GM19239 (cell line): ENCODE measurements around the gene PAX7.

Experiments
- DNase-seq: peaks from one replicate; pipeline ENCODE4 v3.0.0; 2011; ENCODE audit warnings: low spot score; ENCODE audit not compliant: insufficient read length
- FAIRE-seq: peaks from 2 replicates; lab custom pipeline; 2011; peaks lifted over from hg19 to GRCh38; lab: Jason Lieb, UNC

Gene PAX7

DNA sequence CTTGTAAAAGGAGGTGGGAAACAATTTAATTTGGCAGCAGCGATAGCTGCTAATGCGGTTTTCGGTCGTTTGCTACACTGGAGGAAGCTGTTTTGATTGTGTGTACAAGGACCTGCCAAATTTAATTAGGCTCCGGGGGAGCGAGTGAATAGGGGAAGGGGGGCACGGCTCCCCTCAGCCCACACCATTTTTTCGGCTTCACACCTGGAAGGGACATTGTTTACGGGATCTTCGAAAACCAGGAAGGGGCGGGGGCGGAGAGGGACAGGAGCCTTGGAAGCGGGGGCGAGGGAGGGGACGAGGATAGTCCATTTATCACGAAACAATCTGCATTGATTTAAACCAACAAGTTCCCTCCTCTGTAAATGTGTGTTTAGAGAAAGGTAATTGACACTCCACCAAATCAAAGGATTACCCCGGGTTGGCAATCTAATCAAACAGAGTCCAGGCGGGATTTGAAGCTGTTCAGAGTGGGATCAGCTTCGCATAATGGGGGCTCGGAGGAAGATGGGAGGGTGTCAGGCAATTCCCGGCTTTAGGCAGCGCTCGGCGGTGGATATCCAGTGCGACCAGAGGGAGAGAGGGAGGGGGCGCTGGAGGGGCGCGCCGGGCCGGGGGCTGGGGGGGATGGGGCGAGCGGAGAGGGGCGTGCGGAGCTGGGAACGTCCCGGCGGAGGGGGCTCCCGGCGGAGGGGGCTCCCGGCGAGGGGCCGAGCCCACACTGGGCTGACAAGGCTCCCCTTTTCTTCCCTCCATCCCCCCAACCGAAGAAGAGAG is 9.8 kb downstream of the PAX7 start:
- DNase-seq (no peak), FAIRE-seq (no peak)

DNA sequence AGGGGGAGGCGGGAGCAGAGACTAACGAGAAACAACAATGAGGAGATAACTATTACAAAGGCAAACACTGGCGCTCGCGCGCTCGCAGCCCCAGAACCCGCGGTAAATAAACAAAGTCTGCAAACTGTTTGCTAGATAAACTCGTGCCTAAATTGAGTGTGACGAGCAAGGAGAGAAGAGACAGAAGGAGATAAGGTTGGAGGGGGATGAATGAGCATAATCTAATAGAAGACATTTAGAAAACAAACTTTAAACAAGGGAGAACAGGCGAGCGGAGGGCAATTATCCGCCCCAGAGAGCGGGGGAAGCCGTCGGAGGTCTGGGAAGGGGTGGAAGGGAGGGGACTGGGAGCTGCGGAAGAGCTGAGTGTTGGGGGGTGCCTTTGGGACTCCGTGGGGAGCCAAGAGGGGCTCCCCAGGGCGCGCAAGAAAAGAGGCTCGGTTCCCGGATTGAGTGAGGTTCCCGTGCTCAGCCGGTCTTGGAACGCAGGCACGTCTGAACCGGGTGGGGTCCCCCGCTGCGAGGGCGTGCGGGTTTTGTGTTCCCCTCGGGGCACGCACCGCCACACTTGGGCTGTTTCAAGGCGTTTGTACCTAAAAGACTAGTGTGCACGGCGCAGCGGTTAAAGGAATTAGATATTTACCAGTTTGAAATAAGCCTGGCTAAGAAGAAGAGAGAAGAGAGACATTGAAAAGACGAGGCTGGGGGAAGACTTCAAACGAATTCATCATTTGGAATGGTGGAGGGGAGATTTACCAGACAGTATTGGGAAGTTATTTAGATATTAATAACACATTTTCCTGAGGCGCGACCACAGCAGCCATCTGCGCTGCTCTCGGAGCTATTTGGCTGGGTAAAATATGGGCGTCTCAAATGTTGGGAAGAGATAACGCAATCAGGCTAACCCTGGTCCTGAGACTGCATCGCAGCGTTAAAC is 10.6 kb downstream of the PAX7 start:
- DNase-seq (no peak), FAIRE-seq (no peak)

DNA sequence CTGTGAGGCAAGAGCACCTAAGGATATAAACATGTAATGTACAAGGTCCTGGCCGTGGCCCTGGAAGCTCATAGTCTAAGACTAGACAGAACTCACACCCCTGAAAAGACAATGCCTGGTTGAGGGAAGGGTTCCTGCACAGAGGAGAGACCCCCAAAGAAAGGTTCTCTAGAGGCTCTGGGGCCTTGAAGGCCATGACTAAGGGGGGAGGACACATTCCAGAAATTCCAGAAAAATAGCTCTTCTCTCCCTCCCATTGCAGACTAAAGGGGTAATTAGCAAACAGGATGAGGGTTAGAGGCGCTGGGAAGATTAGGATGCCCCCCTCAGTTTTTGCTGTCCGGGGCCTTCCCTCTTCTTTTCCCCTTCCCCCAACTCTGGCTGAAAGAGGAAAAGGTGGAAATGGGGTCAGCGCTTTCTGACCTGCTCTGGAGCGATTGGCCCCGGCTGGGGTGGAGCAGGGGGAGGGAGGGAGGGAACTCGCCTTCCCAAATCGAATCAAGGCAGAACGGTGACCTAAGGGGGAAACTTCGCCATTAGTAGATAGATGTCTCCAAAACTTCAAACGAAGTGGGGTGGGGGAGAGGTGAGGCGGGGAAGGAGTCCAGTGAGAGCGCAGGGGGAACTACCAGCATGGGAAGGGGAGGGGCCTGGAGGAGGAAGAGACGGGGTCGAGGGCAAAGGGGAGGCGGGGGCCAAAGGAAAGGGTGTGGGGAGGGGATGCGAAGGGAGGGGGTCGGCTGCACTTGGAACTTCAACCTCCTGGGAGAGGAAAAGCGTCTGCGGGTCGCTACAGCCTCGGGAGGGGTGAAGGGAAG is 11.8 kb downstream of the PAX7 start:
- no peak for FAIRE-seq

DNA sequence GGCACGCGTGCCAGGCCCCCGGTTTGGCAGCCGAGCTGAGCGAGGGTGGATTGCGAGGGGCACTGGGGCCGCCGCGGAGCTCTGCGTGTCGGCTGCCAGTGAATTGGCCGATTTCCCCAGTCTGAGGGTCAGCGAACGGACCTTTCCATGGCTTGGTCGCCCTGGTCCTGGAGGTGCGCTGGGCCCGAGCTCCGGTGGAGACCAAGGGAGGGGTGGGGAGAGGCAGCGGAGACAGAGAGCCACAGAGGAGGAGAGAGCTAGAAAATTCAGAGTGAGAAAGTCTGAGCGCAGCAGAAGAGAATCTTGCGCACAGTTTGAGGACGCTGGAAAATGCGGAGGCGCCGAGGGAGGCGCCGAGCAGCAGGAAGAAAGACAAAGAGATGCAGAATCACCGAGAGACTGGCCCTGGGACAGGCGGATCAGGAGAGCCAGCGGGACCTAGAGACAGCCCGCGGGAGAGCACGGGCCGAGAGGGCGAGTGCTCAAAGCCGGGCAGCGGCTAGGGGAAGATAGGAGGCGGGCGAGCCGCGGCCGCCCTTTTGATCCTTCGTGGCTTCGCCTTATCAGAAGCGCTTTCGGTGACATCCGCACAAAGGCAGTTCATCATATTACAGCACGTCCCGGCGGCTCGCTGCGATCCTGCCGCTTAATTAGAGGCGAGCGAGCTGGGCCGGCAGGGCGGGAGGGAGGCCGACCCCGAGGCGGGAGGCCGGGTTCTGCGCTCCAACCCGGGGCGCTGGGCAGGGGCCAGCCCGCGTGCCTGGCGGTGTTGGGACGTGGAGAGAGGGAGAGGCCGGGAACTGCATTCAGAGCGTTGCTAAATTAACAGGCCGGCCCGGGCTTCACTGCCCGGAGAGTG is 12.7 kb downstream of the PAX7 start:
- FAIRE-seq (no peak), DNase-seq (no peak)

More for the DNA sequence above, 11.8 kb downstream of the PAX7 start:
- no peak for DNase-seq

DNA sequence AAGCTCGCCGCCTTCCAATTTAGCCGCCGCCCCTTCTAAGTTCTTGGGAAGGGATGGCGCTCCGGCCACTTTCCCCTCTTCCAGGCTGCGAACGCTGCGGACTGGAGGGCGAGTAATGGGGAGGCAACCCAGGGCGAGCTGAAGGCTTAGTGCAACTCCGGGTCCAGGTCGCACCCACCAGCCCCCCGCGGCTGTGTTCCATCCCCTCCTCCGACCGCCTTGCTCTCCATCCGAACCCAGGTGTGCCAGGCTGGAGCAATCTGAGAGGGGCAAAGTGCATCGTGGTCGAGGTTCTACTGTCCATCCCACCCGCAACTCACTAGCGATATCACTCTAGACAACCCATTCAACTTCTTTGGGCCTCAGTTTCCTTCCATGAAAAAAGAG is 13.4 kb downstream of the PAX7 start:
- FAIRE-seq (no peak), DNase-seq (no peak)

DNA sequence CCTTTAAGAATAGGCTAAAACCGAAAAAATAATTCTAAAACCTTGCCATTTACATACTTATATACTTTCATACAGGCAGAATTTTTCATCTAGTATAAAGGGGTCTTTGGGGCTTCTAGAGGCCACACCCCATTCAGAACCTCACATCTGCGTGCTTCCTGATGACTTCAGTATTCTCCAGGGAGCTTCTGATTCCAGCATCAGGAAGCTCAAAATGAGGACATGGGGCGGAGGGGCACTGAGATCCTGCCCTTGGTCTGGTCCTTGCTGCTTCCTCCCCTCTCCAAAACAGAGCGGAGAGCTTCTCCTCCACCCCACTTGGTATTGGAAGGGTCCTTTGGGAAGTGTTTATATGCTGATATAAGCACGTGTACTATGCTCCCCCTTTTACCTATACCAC is 13.8 kb downstream of the PAX7 start:
- no peak for FAIRE-seq
- DNase-seq = no peak

DNA sequence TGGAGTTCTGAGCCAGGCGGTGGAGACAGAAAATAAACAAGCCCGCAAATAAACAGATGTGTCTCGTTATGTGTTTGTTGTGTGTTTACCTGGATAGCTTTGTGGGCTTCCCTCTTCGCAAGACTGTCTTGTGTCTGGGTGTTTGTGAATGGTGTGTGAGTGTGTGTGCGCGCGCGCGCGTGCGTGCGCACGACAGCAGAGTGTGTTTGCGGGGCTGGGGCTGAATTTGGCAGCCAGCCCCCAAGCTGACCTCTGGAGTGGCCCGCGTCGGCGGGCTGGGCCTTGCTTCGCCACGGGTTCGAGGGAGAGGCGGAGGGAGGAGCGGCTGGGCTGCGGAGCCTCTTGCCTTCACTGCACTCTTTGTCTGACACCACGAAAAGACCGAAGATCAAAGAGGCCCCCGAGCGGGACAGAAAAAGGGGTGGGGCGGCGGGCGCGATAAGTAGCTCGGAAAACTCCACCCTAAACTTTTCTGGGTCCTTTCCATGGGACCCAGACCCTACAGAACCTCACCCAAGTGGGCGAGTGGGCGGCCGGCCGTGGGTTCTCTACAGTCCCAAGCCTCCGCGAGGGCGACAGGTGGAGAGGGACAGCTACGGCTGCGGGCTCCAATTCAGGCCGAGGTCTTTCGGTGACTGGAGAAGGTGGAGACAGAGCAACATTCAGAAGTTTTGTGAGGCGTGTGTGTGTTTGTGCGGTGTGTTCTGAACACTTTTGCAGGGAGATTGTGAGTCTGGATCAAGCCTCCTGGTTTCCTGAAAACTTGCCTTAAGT is 14.5 kb downstream of the PAX7 start:
- no peak for FAIRE-seq

DNA sequence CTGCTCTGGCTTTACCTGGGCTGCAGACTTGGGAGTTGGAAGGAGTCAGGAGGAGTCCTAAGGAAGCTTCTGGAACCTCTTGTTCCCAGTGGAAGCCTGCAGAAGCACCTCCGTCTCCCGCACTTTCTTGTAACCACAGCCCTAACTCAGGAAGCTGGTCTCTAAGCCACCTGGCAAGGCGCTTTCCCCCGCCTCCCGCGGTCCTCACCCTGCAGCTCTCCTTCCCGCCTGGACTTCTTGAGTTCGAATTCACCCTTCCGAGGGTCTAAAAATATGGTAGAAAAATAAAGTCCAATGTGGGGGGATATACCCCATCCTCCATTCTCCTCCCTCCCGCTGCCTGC is 15.1 kb downstream of the PAX7 start:
- FAIRE-seq (no peak), DNase-seq (no peak)

More for the DNA sequence above, 14.5 kb downstream of the PAX7 start:
- DNase-seq = no peak

DNA sequence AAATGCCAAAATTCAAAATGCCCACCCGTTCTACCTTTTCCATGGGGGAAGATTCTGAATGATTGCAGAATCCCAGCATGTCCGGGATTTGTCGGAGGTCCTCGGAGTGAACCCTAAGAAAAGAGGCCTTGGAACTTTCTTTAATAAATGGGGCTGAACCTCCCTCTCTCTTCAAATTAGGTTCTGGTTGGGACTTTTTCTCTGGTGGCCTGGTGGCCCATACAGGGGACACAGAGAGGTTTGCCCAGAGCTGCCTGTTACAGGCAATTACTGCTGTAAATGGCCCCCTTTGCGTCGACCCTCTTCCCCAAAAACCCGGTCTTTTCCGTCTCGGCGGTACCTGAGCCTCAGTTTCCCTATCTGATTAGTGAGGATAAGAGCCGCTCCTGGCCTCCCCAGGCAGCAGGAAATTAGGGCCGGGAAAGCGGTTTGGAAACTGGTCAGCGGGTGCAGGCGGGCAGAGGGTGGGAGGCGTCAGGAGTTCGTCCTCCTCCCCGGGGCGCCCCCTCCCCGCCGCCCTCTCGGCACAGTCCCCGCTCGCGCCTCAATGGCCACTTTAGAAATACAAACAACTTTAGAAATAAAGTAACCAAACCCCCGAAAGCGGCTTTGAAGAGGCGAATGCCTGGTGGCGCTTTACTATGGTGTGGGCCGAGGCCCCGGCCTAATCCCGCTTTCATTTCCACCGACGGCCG is 15.6 kb downstream of the PAX7 start:
- FAIRE-seq = no peak
- DNase-seq = no peak

DNA sequence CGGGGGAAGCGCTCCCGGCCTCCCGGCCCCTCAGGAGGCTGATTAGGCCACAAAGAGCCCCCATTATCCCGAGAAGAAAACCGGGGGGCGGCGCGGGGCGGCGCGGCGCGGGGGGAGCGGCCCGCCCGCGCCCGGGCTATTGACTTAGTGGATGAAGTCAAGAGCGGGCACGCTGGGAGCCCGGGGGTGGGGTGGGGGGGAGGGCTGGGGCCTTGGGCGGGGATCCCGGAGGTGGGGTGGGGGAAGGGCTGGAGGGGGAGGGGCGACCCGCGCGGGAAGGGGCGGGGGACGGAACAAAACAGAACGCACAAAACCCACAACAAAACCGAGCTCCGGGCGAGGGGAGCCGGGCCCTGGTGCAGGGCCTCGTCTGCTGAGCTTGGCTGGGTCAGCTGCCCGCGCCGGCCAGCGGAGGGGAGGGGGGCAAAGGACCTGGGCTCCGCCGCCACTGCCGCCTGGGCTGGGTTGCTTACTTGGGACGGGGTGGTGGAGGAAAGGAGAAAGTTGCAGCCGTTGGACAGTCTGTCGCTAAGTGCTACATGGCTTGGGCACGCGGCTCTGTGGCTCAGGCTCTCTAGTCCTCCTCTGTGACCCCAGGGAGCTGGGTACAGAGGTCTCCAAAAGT is 16.3 kb downstream of the PAX7 start:
- no peak for FAIRE-seq
- no peak for DNase-seq

DNA sequence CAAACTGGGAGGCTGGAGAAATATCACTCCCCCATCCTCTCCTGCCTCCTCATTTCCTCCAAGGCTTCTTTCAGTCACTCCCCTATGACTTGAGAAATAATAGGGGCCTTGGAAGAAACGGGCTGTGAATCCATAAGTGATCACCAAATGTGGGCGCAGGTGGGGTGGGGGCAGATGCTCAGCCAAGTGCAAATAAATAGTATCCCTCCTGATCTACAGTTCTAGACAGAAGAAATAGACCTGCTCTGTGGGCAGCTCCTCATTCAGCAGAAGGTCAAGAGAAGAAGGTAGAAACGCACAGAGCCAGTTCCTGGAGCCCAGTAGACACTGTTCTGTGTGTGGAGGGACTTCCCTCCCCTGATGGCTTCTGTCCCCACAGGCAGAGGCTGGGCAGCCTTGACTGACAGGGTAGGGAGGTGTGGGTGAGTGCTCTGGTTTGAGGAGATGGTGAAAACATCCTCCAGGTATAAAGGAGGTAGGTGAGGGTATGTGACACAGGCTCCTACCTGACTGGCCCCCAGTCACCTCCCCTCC is 17.1 kb downstream of the PAX7 start:
- no peak for DNase-seq
- FAIRE-seq = no peak

DNA sequence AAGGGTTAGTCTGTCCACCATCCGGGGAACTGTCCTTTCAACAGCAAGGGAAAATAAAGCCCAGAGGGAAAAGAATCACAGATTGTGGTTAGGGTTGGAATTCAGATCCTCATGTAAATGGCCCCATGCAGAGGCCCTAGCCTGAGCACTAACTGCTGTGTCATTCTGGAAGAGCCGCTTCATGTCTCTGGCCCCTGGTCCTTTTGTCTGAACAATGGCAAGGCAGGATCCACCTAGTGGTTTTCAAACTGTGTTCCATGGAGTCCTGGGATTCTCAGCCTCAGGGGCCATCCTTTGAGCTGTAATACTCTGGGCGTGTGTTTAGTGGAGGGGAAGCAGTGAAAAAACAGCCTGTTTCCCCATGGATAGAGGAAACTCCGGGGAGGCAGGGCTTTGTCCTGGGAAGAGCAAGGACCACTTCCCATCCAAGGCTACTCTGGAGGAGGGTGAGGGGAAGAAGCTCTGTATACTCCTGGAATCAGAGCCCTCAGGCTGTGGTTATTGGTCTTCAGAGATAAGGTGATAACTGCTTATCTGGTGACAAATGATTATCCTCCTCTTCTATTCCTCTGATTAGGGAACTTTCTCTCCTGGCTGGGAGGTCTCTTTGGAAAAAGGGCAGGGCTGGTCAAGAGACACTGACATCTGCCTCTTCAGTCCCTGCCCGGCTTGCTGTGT is 19.2 kb downstream of the PAX7 start:
- FAIRE-seq (no peak), DNase-seq (no peak)

DNA sequence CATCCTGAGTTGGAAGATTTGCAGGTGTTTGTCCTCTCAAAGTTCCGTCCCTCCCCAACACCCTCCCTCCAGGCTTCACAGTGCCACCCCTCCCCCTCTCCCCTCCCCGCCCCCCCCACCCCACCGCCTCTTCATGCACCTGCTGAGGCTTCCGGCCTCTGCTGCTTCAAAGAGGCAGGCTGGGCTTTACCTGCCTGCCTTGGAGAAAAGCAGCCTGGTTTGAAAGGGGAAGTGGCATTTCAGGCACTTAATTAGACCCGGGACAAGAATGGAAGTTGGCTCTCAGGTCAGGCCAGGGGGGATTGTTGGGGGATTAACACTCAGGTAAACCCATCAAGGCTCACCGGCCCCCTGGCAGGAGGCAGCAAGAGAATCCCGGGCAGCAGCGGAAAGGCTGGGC is 21.1 kb downstream of the PAX7 start:
- DNase-seq (no peak), FAIRE-seq (no peak)

DNA sequence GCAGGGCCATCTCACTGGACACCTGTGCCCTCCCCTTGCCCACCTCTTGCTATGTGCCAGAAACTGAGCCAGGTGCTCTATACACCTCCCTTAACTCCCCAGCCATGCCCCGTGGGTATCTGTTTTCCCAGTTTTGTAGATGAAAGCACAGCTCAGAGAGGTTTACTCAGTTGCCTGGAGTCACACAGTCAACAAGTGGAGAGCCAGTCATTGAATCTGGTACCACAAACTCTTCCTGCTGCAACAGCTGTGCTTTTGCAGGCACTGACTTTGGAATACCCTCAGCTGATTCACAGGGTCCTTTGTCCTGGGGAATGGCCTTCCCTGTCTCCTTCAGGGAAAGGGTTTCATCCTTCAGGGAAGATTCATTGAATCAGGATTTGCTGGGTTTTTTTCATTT is 22.1 kb downstream of the PAX7 start:
- no peak for DNase-seq
- FAIRE-seq = no peak

DNA sequence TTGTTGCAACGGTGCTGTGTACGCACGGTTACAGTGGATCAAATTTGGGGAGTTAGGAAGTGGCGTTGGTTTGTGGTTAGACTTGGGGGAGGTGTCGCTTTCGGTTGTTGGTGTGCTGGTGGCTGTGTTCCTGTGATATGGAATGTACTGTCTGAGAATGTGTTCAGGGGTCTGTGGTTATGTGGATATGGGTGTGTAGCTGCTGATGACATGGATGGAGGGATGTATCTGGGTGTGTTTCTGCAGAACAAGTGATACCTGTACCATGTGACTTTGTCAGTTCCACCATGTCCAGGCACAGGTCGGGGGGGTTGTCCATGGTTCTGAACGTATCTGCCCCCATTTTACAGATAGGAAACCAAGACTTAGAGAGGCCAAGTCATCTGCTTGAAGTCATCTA is 22.7 kb downstream of the PAX7 start:
- no peak for DNase-seq
- FAIRE-seq = no peak

DNA sequence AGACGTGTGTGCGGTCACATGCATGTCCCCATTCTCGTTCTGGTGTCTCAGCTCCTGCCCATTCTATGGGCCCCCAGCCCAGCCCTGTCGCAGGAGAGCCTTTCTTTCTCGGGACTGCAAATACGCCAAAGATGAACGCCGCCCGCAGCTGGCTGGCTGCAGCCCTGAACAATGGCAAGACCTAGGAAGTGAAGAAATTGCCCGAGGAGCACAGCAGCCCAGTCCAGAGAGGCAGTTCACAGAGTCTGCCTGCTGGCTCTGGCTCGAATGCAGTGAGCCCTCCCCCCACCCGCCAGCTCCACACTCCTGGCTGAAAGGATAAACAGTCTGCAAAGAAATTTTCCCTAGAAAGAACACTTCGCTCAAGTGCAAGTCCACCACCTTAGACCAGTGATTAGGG is 23.3 kb downstream of the PAX7 start:
- no peak for FAIRE-seq
- no peak for DNase-seq

DNA sequence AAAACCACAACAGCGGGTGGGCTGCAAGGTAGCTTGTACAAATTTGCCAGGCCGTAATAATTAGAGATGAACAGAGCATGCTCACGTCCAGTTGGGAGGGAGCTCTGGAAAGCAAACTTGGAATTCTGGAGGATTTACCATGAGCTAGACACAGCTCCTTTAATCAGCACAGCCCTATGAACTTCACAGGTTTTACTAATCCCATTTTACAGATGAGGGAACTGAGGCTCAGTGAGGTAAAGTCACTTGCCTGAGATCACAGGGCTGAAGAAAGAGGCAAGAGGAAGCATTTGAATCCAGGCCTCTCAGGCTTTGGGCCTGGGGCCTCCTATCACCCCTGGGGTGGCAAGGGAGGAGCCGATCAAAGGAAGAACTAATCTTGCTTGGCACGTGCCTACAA is 24.0 kb downstream of the PAX7 start:
- no peak for FAIRE-seq
- DNase-seq = no peak
